Liver (tissue), 3 donors: Measurements from ENCODE around the gene CMC1.

Experiments used
- CTCF ChIP-seq: fragments of 150-350 bp; IDR thresholded peaks from 2 replicates; pipeline ENCODE4 v1.5.1; 2017; ENCODE audit warnings: improper control_type of control experiment, low read depth, low read length; ENCODE audit not compliant: missing input control
- GABPA ChIP-seq, 2 donors: IDR thresholded peaks in 1 of 2; conservative IDR thresholded peaks in 1 of 2; 2 replicates each; pipeline ENCODE4 v1.6.1; 2016; ENCODE audit warnings: antibody characterized with exemption in 2 of 2, mild to moderate bottlenecking in 1 of 2, moderate library complexity in 1 of 2
- SP1 ChIP-seq: IDR thresholded peaks from 2 replicates; pipeline ENCODE4 v1.6.1; 2018; ENCODE audit warnings: antibody characterized with exemption, mild to moderate bottlenecking
- YY1 ChIP-seq: IDR thresholded peaks from 2 replicates; pipeline ENCODE4 v1.6.1; 2016; ENCODE audit warnings: antibody characterized with exemption, mild to moderate bottlenecking
- ZBTB33 ChIP-seq: IDR thresholded peaks from 2 replicates; pipeline ENCODE4 v1.6.1; 2016; ENCODE audit warnings: antibody characterized with exemption
- donor health status: healthy.
- donor health status: healthy.

- TF ChIP-seq SP1 (no peak), CTCF (no peak), GABPA (IDR thresholded peaks at IDR 0.05 in 1 of 2, conservative IDR thresholded peaks at IDR 0.05 in 1 of 2) (no peak), YY1 (no peak), ZBTB33 (no peak)
Observed at GRCh38 chr3:28322464-28322863, 81.0 kb downstream of the CMC1 start.
